HepG2 (cell line): ENCODE measurements around the gene SYVN1. TPM values are rescaled to one million over a fixed set of nuclear protein-coding genes. Genes with fewer than 3 reads are reported as not detected.
A peak's percentile ranks its signal among the peaks of the same experiment; 100 is the strongest.

Experiments
- ATAC-seq: fragments of 200-7000 bp; cut with Tn5 transposase; 3 replicates; pipeline ENCODE4 v1.9.1; 2020; ENCODE audit warnings: mild to moderate bottlenecking, moderate library complexity
- BruUV-seq: library from RNA; stranded (reverse); fragments of 400-500 nt; replicated peaks from 2 replicates; lab custom pipeline; 2021; lab: Mats Ljungman, UMichigan
- CTCF ChIA-PET: fragments of 300-600 bp; formaldehyde crosslinking; extraction: SDS; loops from one replicate; lab custom pipeline; 2021; ENCODE audit warnings: low total read pairs, inconsistent platforms, low intra/inter-chr PET ratio; lab: Yijun Ruan, JAX
- POLR2A ChIA-PET: fragments of 350-600 bp; sonication (Branson Sonifier 250); formaldehyde crosslinking; loops from one replicate; lab custom pipeline; 2020; ENCODE audit warnings: antibody characterized with exemption, inconsistent platforms; lab: Yijun Ruan, JAX
- DNase-seq: peaks from one replicate; pipeline ENCODE4 v3.0.0-alpha.2; 2015; ENCODE audit warnings: low spot score
- FAIRE-seq: peaks from 3 replicates; lab custom pipeline; 2011; peaks lifted over from hg19 to GRCh38; lab: Jason Lieb, UNC
- H2AFZ ChIP-seq: one replicate; pipeline ENCODE4 v1.6.1; 2011; ENCODE audit warnings: low read length, inconsistent platforms
- H3K27ac ChIP-seq: fragments of 300-600 bp; 3 replicates; pipeline ENCODE4 v1.8.0; 2011; ENCODE audit warnings: mixed run types, mild to moderate bottlenecking, mixed read lengths, low read length, inconsistent platforms; ENCODE audit not compliant: insufficient read depth; ENCODE audit errors: extremely low read length
- H3K27me3 ChIP-seq, 2 experiments: fragments of 200-600 bp in 1 of 2; 2 replicates in 1 of 2; 3 replicates in 1 of 2; pipeline versions ENCODE4 v1.6.0 to v1.8.0; 2011; ENCODE audit warnings: low read length in 2 of 2, mild to moderate bottlenecking in 2 of 2, moderate library complexity in 2 of 2, inconsistent platforms in 1 of 2; ENCODE audit not compliant: insufficient read depth in 2 of 2, control insufficient read depth in 1 of 2
- H3K36me3 ChIP-seq, 2 experiments: fragments of 200-600 bp in 1 of 2; replicated peaks in 1 of 2; 2 replicates in 1 of 2; 3 replicates in 1 of 2; pipeline versions ENCODE4 v1.5.1 to v1.8.0; 2011; ENCODE audit warnings: low read length in 2 of 2, inconsistent platforms in 1 of 2; ENCODE audit not compliant: insufficient read depth in 2 of 2, control insufficient read depth in 1 of 2
- H3K4me1 ChIP-seq: 2 replicates; pipeline ENCODE4 v1.5.1; 2012; ENCODE audit warnings: low read length, inconsistent platforms; ENCODE audit not compliant: insufficient read depth
- H3K4me2 ChIP-seq: 2 replicates; pipeline ENCODE4 v1.6.0; 2011; ENCODE audit warnings: low read depth, low read length, inconsistent platforms
- H3K4me3 ChIP-seq, 3 experiments: fragments of 200-600 bp in 1 of 3; sonication (generic), shearing (Covaris generic) in 1 of 3; replicated peaks in 1 of 3; 2 replicates each; pipeline ENCODE4 v1.5.1; 2011 to 2016; ENCODE audit warnings: low read length in 3 of 3, inconsistent platforms in 2 of 3, low read depth in 2 of 3, mild to moderate bottlenecking in 2 of 3, control low read depth in 1 of 3, mixed read lengths in 1 of 3; ENCODE audit not compliant: insufficient read depth in 1 of 3
- H3K79me2 ChIP-seq: one replicate; pipeline ENCODE4 v1.6.1; 2011; ENCODE audit warnings: low read length, inconsistent platforms; ENCODE audit not compliant: insufficient read depth
- H3K9ac ChIP-seq: 2 replicates; pipeline ENCODE4 v1.6.0; 2011; ENCODE audit warnings: mild to moderate bottlenecking, low read depth, low read length, inconsistent platforms; ENCODE audit not compliant: insufficient read depth
- H3K9me3 ChIP-seq: 2 replicates; pipeline ENCODE4 v1.5.1; 2012; ENCODE audit warnings: mild to moderate bottlenecking, low read length
- H4K20me1 ChIP-seq: 2 replicates; pipeline ENCODE4 v1.6.0; 2011; ENCODE audit warnings: inconsistent platforms, mild to moderate bottlenecking, low read length, moderate library complexity; ENCODE audit not compliant: insufficient read depth
- BHLHE40 ChIP-seq: IDR thresholded peaks from 2 replicates; pipeline ENCODE4 v1.6.1; 2011; ENCODE audit warnings: low read length, improper control_type of control experiment
- BRD4 ChIP-seq: sonication (generic); formaldehyde crosslinking; IDR thresholded peaks from 2 replicates; pipeline ENCODE4 v1.4.0; 2020; ENCODE audit warnings: missing genetic modification reagents
- DNMT3B ChIP-seq: conservative IDR thresholded peaks from 2 replicates; pipeline ENCODE4 v1.6.1; 2016; ENCODE audit warnings: missing biosample characterization, control low read depth
- FOXC1 ChIP-seq: sonication (generic); formaldehyde crosslinking; IDR thresholded peaks from 2 replicates; pipeline ENCODE4 v1.8.0; 2022; ENCODE audit warnings: mild to moderate bottlenecking, missing genetic modification reagents, borderline replicate concordance
- IRX3 ChIP-seq: sonication (generic); formaldehyde crosslinking; IDR thresholded peaks from 2 replicates; pipeline ENCODE4 v1.8.1; 2023; ENCODE audit warnings: mild to moderate bottlenecking, low read depth, missing genetic modification reagents, borderline replicate concordance
- KDM1A ChIP-seq: IDR thresholded peaks from 2 replicates; pipeline ENCODE4 v1.6.1; 2016; ENCODE audit warnings: missing compliant biosample characterization
- SOX5 ChIP-seq: IDR thresholded peaks from 2 replicates; pipeline ENCODE4 v1.6.1; 2016; ENCODE audit warnings: borderline replicate concordance
- ZFP90 ChIP-seq: sonication (generic); formaldehyde crosslinking; IDR thresholded peaks from 2 replicates; pipeline ENCODE4 v1.8.0; 2022; ENCODE audit warnings: missing genetic modification reagents, mild to moderate bottlenecking, inconsistent platforms, borderline replicate concordance
- ZNF296 ChIP-seq: sonication (generic); formaldehyde crosslinking; conservative IDR thresholded peaks from 2 replicates; pipeline ENCODE4 v1.5.0; 2020; ENCODE audit warnings: mild to moderate bottlenecking, missing genetic modification reagents
- ZNF546 ChIP-seq: sonication (generic); formaldehyde crosslinking; conservative IDR thresholded peaks from 2 replicates; pipeline ENCODE4 v1.8.1; 2023; ENCODE audit warnings: mild to moderate bottlenecking, missing genetic modification reagents
- ZNF766 ChIP-seq: sonication (generic); formaldehyde crosslinking; IDR thresholded peaks from 2 replicates; pipeline ENCODE4 v1.5.0; 2020; ENCODE audit warnings: missing genetic modification reagents, borderline replicate concordance
- WGBS: methylation state at CpG from one replicate; pipeline ENCODE4 v1.1.6; 2017; ENCODE audit warnings: low lambda C conversion rate; 5-methylcytosine and 5-hydroxymethylcytosine counted together
- in situ Hi-C: cut with HindIII; loops from 2 replicates; pipeline ENCODE4 v1.10.0; 2017; ENCODE audit warnings: low pct_unique_long_range_greater_than_20kb; ENCODE audit not compliant: extremely low pct_ligation_motif_present
- intact Hi-C: fragments of 100-400 bp; cut with micrococcal nuclease; formaldehyde crosslinking; loops from one replicate; pipeline ENCODE4 v1.10.0; 2022; ENCODE audit not compliant: unreplicated experiment
- polyA plus RNA-seq, 8 experiments: library from polyadenylated mRNA; depleted of rRNA in 3 of 8; stranded (reverse) in 7 of 8; unstranded in 1 of 8; fragments of >200 nt; fragmentation: Illumina TruSeq in 4 of 8; extraction: Trizol in 4 of 8; gene quantifications; 2 replicates each; pipeline versions ENCODE4 v1.2.1 to v1.2.3, GENCODE V29; 2011 to 2016; ENCODE audit warnings: low read depth in 4 of 8, missing spikeins in 1 of 8, mixed read lengths in 1 of 8; ENCODE audit not compliant: insufficient read depth in 1 of 8
- total RNA-seq, 5 experiments: library from RNA; depleted of rRNA; stranded (reverse); fragments of >200 nt; fragmentation: Illumina TruSeq; extraction: Trizol; gene quantifications; 2 replicates each; pipeline ENCODE4 v1.2.3, GENCODE V29; 2016; ENCODE audit warnings: low read depth in 1 of 5
- TF ChIP-seq, protein P1 (sequence below): sonication (generic); formaldehyde crosslinking; IDR thresholded peaks from 2 replicates; pipeline ENCODE4 v1.8.0; 2022; ENCODE audit warnings: missing genetic modification reagents, low read depth, mild to moderate bottlenecking, borderline replicate concordance
- TF ChIP-seq, protein P2 (sequence below): sonication (generic); formaldehyde crosslinking; IDR thresholded peaks from 2 replicates; pipeline ENCODE4 v1.4.0; 2020; ENCODE audit warnings: missing genetic modification reagents
- TF ChIP-seq, protein P3 (sequence below): sonication (generic); formaldehyde crosslinking; IDR thresholded peaks from 2 replicates; pipeline ENCODE4 v1.4.0; 2020; ENCODE audit warnings: low read depth, mild to moderate bottlenecking, missing genetic modification reagents

SYVN1 gene
- total and polyA plus RNA-seq, 2 of the 13 experiments (the other 11 are each of a cell fraction or from before 2014, with no cell fraction given), result 10.3 to 22.5 TPM

DNA sequence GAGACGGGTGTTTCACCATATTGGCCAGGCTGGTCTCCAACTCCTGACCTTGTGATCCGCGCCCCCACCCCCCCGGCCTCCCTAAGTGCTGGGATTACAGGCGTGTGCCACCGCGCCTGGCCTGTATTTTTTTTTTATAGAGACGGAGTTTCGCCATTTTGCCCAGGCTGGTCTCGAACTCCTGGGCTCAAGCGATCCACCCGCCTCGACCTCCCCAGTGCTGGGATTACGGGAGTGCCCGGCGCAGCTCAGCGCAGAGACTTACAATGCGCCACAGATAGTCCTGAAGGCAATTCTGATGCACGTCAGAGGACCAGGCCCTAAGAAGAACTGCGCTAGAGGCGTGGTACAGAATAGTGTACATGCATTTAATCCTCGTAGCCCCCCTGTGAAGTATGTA, 38.9 kb downstream of the SYVN1 start:
- no peaks in the 10 kb centered on the region; a peak in 1 of 5 replicates for H3K27me3 ChIP-seq
- ChIA-PET CTCF (no interaction called here), POLR2A (interaction anchor here (1.5 to 8.1 kb wide), 8 partner anchors 17 to 86 kb away, joined by 4 to 86 read pairs (median 6); partner anchors contain the start of genes CAPN1, FAU, MRPL49 and TM7SF2)
- FAIRE-seq, result no peak
- ATAC-seq, result no peak
- in situ Hi-C loops, result no loop called here
- DNase-seq, result no peak
- peak; percentile 28; the same call in 1 of the 2 replicates for TF ChIP-seq ZNF546
- TF ChIP-seq, protein P1, sequence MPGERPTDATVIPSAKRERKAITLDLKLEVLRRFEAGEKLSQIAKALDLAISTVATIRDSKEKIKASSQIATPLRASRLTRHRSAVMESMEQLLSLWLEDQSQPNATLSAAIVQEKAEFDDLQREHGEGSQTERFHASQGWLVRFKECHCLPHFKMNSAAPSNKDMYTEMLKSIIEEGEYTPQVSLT, result no peak
- no peak for TF ChIP-seq IRX3 (CRISPR knock-in tag)
- BruUV-seq, result no TSS peak
- peak overlapping the region; percentile 93 for H3K27ac ChIP-seq
- H3K4me1 ChIP-seq, result peaks cover 50% of the 10 kb centered on the region
- H3K9me3 ChIP-seq, result no peaks in the 10 kb centered on the region
- H3K4me3 ChIP-seq, result peak overlapping the region; percentile 78 to 85 (median 83); a peak in 3 of 6 replicates
- peaks cover 5% of the 10 kb centered on the region for H3K79me2 ChIP-seq
- H4K20me1 ChIP-seq, result no peaks in the 10 kb centered on the region
- H3K9ac ChIP-seq, result peak overlapping the region; percentile 83
- intact Hi-C loops, result no loop called here
- H2AFZ ChIP-seq, result no peak overlapping the region
- H3K4me2 ChIP-seq, result peak overlapping the region; percentile 98
- WGBS, result 92% methylated on average over 22 of the region's 22 CpGs
- H3K36me3 ChIP-seq, result peaks cover 0 to 4% of the 10 kb centered on the region in 2 experiments; a peak in 1 of 5 replicates

DNA sequence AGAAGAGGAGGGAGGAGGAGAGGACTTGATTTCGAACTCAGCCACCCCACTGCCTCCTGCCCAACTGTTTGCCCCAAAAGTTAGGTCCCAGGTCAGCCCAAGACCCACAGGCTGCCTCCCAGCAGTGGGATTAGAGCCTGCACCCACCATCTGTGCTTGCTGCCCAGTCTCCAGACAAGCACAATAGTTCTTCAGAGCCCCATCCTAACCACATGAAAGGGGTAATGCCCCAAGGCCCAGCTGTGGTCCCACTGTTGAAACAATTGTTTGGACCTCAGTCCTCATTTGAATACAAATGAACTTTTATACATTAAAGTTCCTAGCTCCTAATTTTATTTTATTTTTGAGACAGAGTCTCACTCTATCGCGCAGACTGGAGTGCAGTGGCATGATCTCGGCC, 43.7 kb downstream of the SYVN1 start:
- Histone ChIP-seq H3K27ac (no peak overlapping the region), H3K79me2 (peaks cover 3% of the 10 kb centered on the region), H3K4me1 (peaks cover 38% of the 10 kb centered on the region), H3K9me3 (no peaks in the 10 kb centered on the region), H2AFZ (no peak overlapping the region), H3K4me3 (no peak overlapping the region), H4K20me1 (no peaks in the 10 kb centered on the region), H3K9ac (no peak overlapping the region), H3K27me3 (no peaks in the 10 kb centered on the region), H3K4me2 (no peak overlapping the region), H3K36me3 (peaks cover 13 to 18% of the 10 kb centered on the region in 2 experiments; a peak in 3 of 5 replicates)
- FAIRE-seq (no peak), ATAC-seq (no peak), DNase-seq (no peak)
- CTCF ChIA-PET, result no interaction called here
- no TSS peak for BruUV-seq
- POLR2A ChIA-PET, result interaction anchor here (0.7 to 1.8 kb wide), 2 partner anchors 21 to 57 kb away, joined by 3 to 9 read pairs; partner anchors contain the start of gene TM7SF2
- 89% methylated on average over 4 of the region's 4 CpGs for WGBS
- intact Hi-C loops (no loop called here), in situ Hi-C loops (no loop called here)
- TF ChIP-seq DNMT3B (CRISPR knock-in tag), result no peak
- no peak for TF ChIP-seq KDM1A (CRISPR knock-in tag)
- no peak for TF ChIP-seq BRD4 (CRISPR knock-in tag)
- no peak for TF ChIP-seq FOXC1
- TF ChIP-seq ZFP90 (CRISPR knock-in tag), result no peak
- TF ChIP-seq ZNF766 (CRISPR knock-in tag), result no peak
- TF ChIP-seq, protein P2, sequence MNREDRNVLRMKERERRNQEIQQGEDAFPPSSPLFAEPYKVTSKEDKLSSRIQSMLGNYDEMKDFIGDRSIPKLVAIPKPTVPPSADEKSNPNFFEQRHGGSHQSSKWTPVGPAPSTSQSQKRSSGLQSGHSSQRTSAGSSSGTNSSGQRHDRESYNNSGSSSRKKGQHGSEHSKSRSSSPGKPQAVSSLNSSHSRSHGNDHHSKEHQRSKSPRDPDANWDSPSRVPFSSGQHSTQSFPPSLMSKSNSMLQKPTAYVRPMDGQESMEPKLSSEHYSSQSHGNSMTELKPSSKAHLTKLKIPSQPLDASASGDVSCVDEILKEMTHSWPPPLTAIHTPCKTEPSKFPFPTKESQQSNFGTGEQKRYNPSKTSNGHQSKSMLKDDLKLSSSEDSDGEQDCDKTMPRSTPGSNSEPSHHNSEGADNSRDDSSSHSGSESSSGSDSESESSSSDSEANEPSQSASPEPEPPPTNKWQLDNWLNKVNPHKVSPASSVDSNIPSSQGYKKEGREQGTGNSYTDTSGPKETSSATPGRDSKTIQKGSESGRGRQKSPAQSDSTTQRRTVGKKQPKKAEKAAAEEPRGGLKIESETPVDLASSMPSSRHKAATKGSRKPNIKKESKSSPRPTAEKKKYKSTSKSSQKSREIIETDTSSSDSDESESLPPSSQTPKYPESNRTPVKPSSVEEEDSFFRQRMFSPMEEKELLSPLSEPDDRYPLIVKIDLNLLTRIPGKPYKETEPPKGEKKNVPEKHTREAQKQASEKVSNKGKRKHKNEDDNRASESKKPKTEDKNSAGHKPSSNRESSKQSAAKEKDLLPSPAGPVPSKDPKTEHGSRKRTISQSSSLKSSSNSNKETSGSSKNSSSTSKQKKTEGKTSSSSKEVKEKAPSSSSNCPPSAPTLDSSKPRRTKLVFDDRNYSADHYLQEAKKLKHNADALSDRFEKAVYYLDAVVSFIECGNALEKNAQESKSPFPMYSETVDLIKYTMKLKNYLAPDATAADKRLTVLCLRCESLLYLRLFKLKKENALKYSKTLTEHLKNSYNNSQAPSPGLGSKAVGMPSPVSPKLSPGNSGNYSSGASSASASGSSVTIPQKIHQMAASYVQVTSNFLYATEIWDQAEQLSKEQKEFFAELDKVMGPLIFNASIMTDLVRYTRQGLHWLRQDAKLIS (CRISPR knock-in tag), result no peak
- TF ChIP-seq, protein P3, sequence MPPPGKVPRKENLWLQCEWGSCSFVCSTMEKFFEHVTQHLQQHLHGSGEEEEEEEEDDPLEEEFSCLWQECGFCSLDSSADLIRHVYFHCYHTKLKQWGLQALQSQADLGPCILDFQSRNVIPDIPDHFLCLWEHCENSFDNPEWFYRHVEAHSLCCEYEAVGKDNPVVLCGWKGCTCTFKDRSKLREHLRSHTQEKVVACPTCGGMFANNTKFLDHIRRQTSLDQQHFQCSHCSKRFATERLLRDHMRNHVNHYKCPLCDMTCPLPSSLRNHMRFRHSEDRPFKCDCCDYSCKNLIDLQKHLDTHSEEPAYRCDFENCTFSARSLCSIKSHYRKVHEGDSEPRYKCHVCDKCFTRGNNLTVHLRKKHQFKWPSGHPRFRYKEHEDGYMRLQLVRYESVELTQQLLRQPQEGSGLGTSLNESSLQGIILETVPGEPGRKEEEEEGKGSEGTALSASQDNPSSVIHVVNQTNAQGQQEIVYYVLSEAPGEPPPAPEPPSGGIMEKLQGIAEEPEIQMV (CRISPR knock-in tag), result no peak
- TF ChIP-seq SOX5 (CRISPR knock-in tag), result no peak
- TF ChIP-seq ZNF296 (CRISPR knock-in tag), result no peak
- TF ChIP-seq BHLHE40, result no peak
